HG03439 (cell line): ENCODE data around the gene DRAM1.
"Not testable (repeated sequence)": the region's sequence is repeated elsewhere in the genome, so short reads cannot be mapped to it uniquely, and the experiment has no call there.

Experiments
- ATAC-seq: cut with Tn5 transposase; IDR thresholded peaks from one replicate; pipeline ENCODE4 v1.9.1; 2021; ENCODE audit warnings: mild to moderate bottlenecking, moderate library complexity; ENCODE audit not compliant: unreplicated experiment

DRAM1 gene

GRCh38 chr12:101901777-101902176 lies 24.4 kb downstream of the DRAM1 start:
- no peak for ATAC-seq

GRCh38 chr12:101902641-101903040 lies 25.3 kb downstream of the DRAM1 start:
- no peak for ATAC-seq

GRCh38 chr12:101906226-101906625 lies 28.8 kb downstream of the DRAM1 start:
- ATAC-seq: no peak

- ATAC-seq: no peak
Measured at GRCh38 chr12:101908395-101908794, 31.0 kb downstream of the DRAM1 start.

- no peak for ATAC-seq
Measured at GRCh38 chr12:101909646-101910045, 32.3 kb downstream of the DRAM1 start.

GRCh38 chr12:101915841-101916240 lies 38.5 kb downstream of the DRAM1 start:
- no peak for ATAC-seq

- not testable (repeated sequence) for ATAC-seq
Measured at GRCh38 chr12:101918805-101919204, 41.4 kb downstream of the DRAM1 start.

GRCh38 chr12:101919447-101919846 lies 42.1 kb downstream of the DRAM1 start:
- no peak for ATAC-seq

- no peak for ATAC-seq
Measured at GRCh38 chr12:101920906-101921305, 43.5 kb downstream of the DRAM1 start.

GRCh38 chr12:101923045-101923718 lies 45.8 kb downstream of the DRAM1 start:
- no peak for ATAC-seq

- no peak for ATAC-seq
Measured at GRCh38 chr12:101924618-101925017, 47.2 kb downstream of the DRAM1 start.

- ATAC-seq: no peak
Measured at GRCh38 chr12:101925361-101925760, 48.0 kb downstream of the DRAM1 start.

- no peak for ATAC-seq
Measured at GRCh38 chr12:101925935-101926334, 48.6 kb downstream of the DRAM1 start.

GRCh38 chr12:101927036-101927435 lies 49.7 kb downstream of the DRAM1 start:
- ATAC-seq: no peak

- no peak for ATAC-seq
Measured at GRCh38 chr12:101927999-101928398, 50.6 kb downstream of the DRAM1 start.

- ATAC-seq: no peak
Measured at GRCh38 chr12:101928556-101928955, 51.2 kb downstream of the DRAM1 start.

GRCh38 chr12:101929365-101930041 lies 52.1 kb downstream of the DRAM1 start:
- ATAC-seq: no peak

GRCh38 chr12:101931498-101932326 lies 54.3 kb downstream of the DRAM1 start:
- ATAC-seq: peak; percentile 41

- ATAC-seq: no peak
Measured at GRCh38 chr12:101933866-101934514, 56.6 kb downstream of the DRAM1 start.

- peak; percentile 66 for ATAC-seq
Measured at GRCh38 chr12:101935890-101936746, 58.7 kb downstream of the DRAM1 start.
